Endothelial cell of umbilical vein (primary cell): ENCODE data around the gene ANKUB1.

Experiments used
- POLR2A ChIP-seq: IDR thresholded peaks from 2 replicates; pipeline ENCODE4 v1.6.1; 2012; ENCODE audit warnings: low read depth, mild to moderate bottlenecking, control low read depth, low read length
- POLR2AphosphoS5 ChIP-seq: IDR thresholded peaks from 2 replicates; pipeline ENCODE4 v1.6.1; 2012; ENCODE audit warnings: low read depth, mild to moderate bottlenecking, control low read depth, low read length, moderate library complexity; ENCODE audit not compliant: insufficient read depth
- TF ChIP-seq, protein P1 (sequence below): IDR thresholded peaks from 2 replicates; pipeline ENCODE4 v1.6.1; 2011; ENCODE audit not compliant: insufficient read depth, insufficient read length

DNA sequence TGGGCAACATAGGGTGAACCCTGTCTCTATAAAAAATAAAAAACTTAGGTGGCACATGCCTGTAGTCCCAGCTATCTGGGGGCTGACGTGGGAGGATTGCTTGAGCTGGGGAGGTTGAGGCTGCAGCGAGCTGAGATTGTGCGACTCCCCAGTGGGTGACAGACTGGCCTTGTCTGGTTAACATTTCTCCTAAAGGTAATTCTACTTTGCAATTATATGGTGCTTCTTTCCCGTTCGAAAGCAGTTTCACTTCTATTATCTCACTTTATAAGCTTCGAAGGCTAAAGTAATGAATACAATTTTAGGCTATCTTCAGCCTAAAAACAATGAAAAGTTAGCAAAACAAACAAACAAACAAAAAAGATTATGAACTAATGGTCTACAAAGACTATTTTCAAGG is 75.4 kb downstream of the ANKUB1 start:
- TF ChIP-seq, protein P1, sequence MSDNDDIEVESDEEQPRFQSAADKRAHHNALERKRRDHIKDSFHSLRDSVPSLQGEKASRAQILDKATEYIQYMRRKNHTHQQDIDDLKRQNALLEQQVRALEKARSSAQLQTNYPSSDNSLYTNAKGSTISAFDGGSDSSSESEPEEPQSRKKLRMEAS = no peak
- TF ChIP-seq POLR2AphosphoS5 (no peak), POLR2A (no peak)
